GM19328 (cell line): Measurements from ENCODE around the gene HDHD2.

Experiments used
- ATAC-seq: cut with Tn5 transposase; IDR thresholded peaks from one replicate; pipeline ENCODE4 v1.9.1; 2021; ENCODE audit warnings: mild to moderate bottlenecking, moderate library complexity; ENCODE audit not compliant: unreplicated experiment

Gene HDHD2

GRCh38 chr18:47149457-47150028 lies 757 bp downstream of the HDHD2 start:
- no peak for ATAC-seq

- no peak for ATAC-seq
Measured at GRCh38 chr18:47146206-47146605, 4.1 kb downstream of the HDHD2 start.

- ATAC-seq, result no peak
Measured at GRCh38 chr18:47143899-47144485, 6.3 kb downstream of the HDHD2 start.

GRCh38 chr18:47143153-47143552 lies 7.1 kb downstream of the HDHD2 start:
- no peak for ATAC-seq

- ATAC-seq, result no peak
Measured at GRCh38 chr18:47141289-47141688, 9.0 kb downstream of the HDHD2 start.

GRCh38 chr18:47121146-47121545 lies 29.2 kb downstream of the HDHD2 start:
- no peak for ATAC-seq

- ATAC-seq, result peak; percentile 65
Measured at GRCh38 chr18:47120428-47120827, 29.9 kb downstream of the HDHD2 start.

- no peak for ATAC-seq
Measured at GRCh38 chr18:47118981-47119380, 31.3 kb downstream of the HDHD2 start.

- no peak for ATAC-seq
Measured at GRCh38 chr18:47115205-47115604, 35.1 kb downstream of the HDHD2 start.

GRCh38 chr18:47113796-47114540 lies 36.3 kb downstream of the HDHD2 start:
- ATAC-seq, result no peak

GRCh38 chr18:47110492-47111274 lies 39.6 kb downstream of the HDHD2 start:
- no peak for ATAC-seq

- no peak for ATAC-seq
Measured at GRCh38 chr18:47109720-47110119, 40.6 kb downstream of the HDHD2 start.

GRCh38 chr18:47108998-47109405 lies 41.3 kb downstream of the HDHD2 start:
- ATAC-seq, result no peak

- ATAC-seq, result no peak
Measured at GRCh38 chr18:47108373-47108772, 41.9 kb downstream of the HDHD2 start.

- ATAC-seq, result no peak
Measured at GRCh38 chr18:47100212-47100831, 50.0 kb downstream of the HDHD2 start.

- ATAC-seq, result no peak
Measured at GRCh38 chr18:47095810-47096209, 54.5 kb downstream of the HDHD2 start.

GRCh38 chr18:47087676-47088075 lies 62.6 kb downstream of the HDHD2 start:
- ATAC-seq, result no peak

- no peak for ATAC-seq
Measured at GRCh38 chr18:47081578-47081977, 68.7 kb downstream of the HDHD2 start.

GRCh38 chr18:47080872-47081271 lies 69.4 kb downstream of the HDHD2 start:
- no peak for ATAC-seq

- no peak for ATAC-seq
Measured at GRCh38 chr18:47077111-47077510, 73.2 kb downstream of the HDHD2 start.
